Measurements from ENCODE around the gene SLC15A2.

The SLC15A2 gene

GRCh38 chr3:121992601-121993560, 98.7 kb downstream of the SLC15A2 start:
- DNase-seq (ENCODE audit: insufficient read length) (peak; percentile 40), FAIRE-seq (peak; percentile 94)
- TF ChIP-seq TAF1 (IDR thresholded peaks at IDR 0.05; ENCODE audit: borderline replicate concordance, low read depth, low read length): no peak
- no peak for TF ChIP-seq POLR2AphosphoS5 (IDR thresholded peaks at IDR 0.05; ENCODE audit: low read depth, low read length)
- TF ChIP-seq POLR2A (IDR thresholded peaks at IDR 0.05; ENCODE audit: low read depth, low read length): no peak
